ENCODE data around the gene FYCO1. TPM values are rescaled to one million over a fixed set of nuclear protein-coding genes. Genes with fewer than 3 reads are reported as not detected.

The FYCO1 gene
- total and polyA plus RNA-seq, 2 of the 8 experiments (the other 6 are each of a cell fraction or from before 2014, with no cell fraction given), result 4.8 to 10.8 TPM

GRCh38 chr3:45959201-45959600 lies 36.4 kb downstream of the FYCO1 start (continued):
- TF ChIP-seq POLR2A (IDR thresholded peaks at IDR 0.05; ENCODE audit: control extremely low read depth in 1 of 2, low read depth in 2 of 2, low read length in 2 of 2) (no peak), ATF3 (IDR thresholded peaks at IDR 0.05; ENCODE audit: insufficient read depth, low read depth, low read length) (no peak)
